SK-N-SH (cell line): ENCODE measurements around the gene PIPOX. TPM values are rescaled to one million over a fixed set of nuclear protein-coding genes. Genes with fewer than 3 reads are reported as not detected.

Source experiments
- CTCF ChIA-PET: fragments of 300-600, 350-600 bp; formaldehyde crosslinking; extraction: SDS; loops from one replicate; lab custom pipeline; 2021; lab: Yijun Ruan, JAX
- POLR2A ChIA-PET: fragments of 350-600 bp; sonication (Branson Sonifier 250); formaldehyde crosslinking; extraction: SDS; loops from one replicate; lab custom pipeline; 2020; ENCODE audit warnings: antibody characterized with exemption, inconsistent platforms; lab: Yijun Ruan, JAX
- DNase-seq: peaks from one replicate; pipeline ENCODE4 v3.0.0; 2012
- H2AFZ ChIP-seq: fragments of 200-600 bp; sonication (generic); 2 replicates; pipeline ENCODE4 v1.8.1; 2016; ENCODE audit warnings: antibody characterized with exemption, mild to moderate bottlenecking, low read depth
- H3F3A ChIP-seq: fragments of 200-600 bp; sonication (generic); replicated peaks from 2 replicates; pipeline ENCODE3; 2016; ENCODE audit warnings: antibody characterized with exemption, mild to moderate bottlenecking; ENCODE audit not compliant: insufficient read depth
- H3K27ac ChIP-seq, 2 experiments: fragments of 200-500 bp in 1 of 2; fragments of 200-600 bp in 1 of 2; sonication (Bioruptor generic) in 1 of 2; sonication (generic), shearing (Covaris generic) in 1 of 2; 2 replicates each; pipeline versions ENCODE4 v1.5.1 to v1.6.1; 2014 to 2016; ENCODE audit warnings: low read depth in 2 of 2, inconsistent platforms in 1 of 2, low read length in 1 of 2, mild to moderate bottlenecking in 1 of 2, mixed read lengths in 1 of 2
- H3K27me3 ChIP-seq: fragments of 200-600 bp; sonication (generic), shearing (Covaris generic); 2 replicates; pipeline ENCODE4 v1.6.1; 2016; ENCODE audit warnings: mixed run types; ENCODE audit not compliant: insufficient read depth
- H3K36me3 ChIP-seq, 2 experiments: fragments of 200-500 bp in 1 of 2; fragments of 200-600 bp in 1 of 2; sonication (Bioruptor generic) in 1 of 2; sonication (generic) in 1 of 2; replicated peaks in 1 of 2; 2 replicates each; pipeline versions ENCODE3 to v1.5.1; 2014 to 2016; ENCODE audit warnings: low read length in 1 of 2, mild to moderate bottlenecking in 1 of 2; ENCODE audit not compliant: insufficient read depth in 2 of 2, control insufficient read depth in 1 of 2
- H3K4me1 ChIP-seq, 2 experiments: fragments of 200-500 bp in 1 of 2; fragments of 200-600 bp in 1 of 2; sonication (Bioruptor generic) in 1 of 2; sonication (generic), shearing (Covaris generic) in 1 of 2; 2 replicates each; pipeline versions ENCODE4 v1.5.1 to v1.6.1; 2014 to 2016; ENCODE audit warnings: low read depth in 1 of 2, low read length in 1 of 2, mixed run types in 1 of 2; ENCODE audit not compliant: insufficient read depth in 2 of 2, control insufficient read depth in 1 of 2
- H3K4me2 ChIP-seq: fragments of 200-600 bp; sonication (generic), shearing (Covaris generic); 2 replicates; pipeline ENCODE4 v1.6.1; 2017; ENCODE audit warnings: mixed run types
- H3K4me3 ChIP-seq, 2 experiments: fragments of 200-500 bp in 1 of 2; fragments of 200-600 bp in 1 of 2; sonication (Bioruptor generic) in 1 of 2; sonication (generic), shearing (Covaris generic) in 1 of 2; 2 replicates each; pipeline versions ENCODE4 v1.5.1 to v1.8.1; 2014 to 2016; ENCODE audit warnings: low read depth in 2 of 2, inconsistent platforms in 1 of 2, low read length in 1 of 2, mild to moderate bottlenecking in 1 of 2, mixed read lengths in 1 of 2, moderate library complexity in 1 of 2
- H3K79me2 ChIP-seq: fragments of 200-600 bp; sonication (generic); 2 replicates; pipeline ENCODE4 v1.8.1; 2017; ENCODE audit warnings: mild to moderate bottlenecking; ENCODE audit not compliant: insufficient read depth
- H3K9ac ChIP-seq: fragments of 200-600 bp; sonication (generic); 2 replicates; pipeline ENCODE4 v1.6.1; 2017; ENCODE audit warnings: mixed run types
- H3K9me2 ChIP-seq: fragments of 200-600 bp; sonication (generic); 2 replicates; pipeline ENCODE4 v1.6.1; 2017; ENCODE audit warnings: mixed run types
- H3K9me3 ChIP-seq: fragments of 200-600 bp; sonication (generic); 2 replicates; pipeline ENCODE4 v1.6.1; 2017; ENCODE audit warnings: mixed run types, mild to moderate bottlenecking, moderate library complexity
- H4K20me1 ChIP-seq: fragments of 200-600 bp; sonication (generic); 2 replicates; pipeline ENCODE4 v1.6.1; 2017; ENCODE audit warnings: mild to moderate bottlenecking, mixed run types; ENCODE audit not compliant: insufficient read depth
- ELF1 ChIP-seq: IDR thresholded peaks from 2 replicates; pipeline ENCODE4 v1.4.0; 2012
- EP300 ChIP-seq, 2 experiments: IDR thresholded peaks; 2 replicates each; pipeline versions ENCODE4 v1.4.0 to v1.6.1; 2012; ENCODE audit warnings: borderline replicate concordance in 1 of 2, low read depth in 1 of 2, low read length in 1 of 2
- EZH2phosphoT487 ChIP-seq: fragments of 200-600 bp; sonication (generic); IDR thresholded peaks from 2 replicates; pipeline ENCODE4 v1.6.1; 2017; ENCODE audit warnings: low read depth, mixed run types, mild to moderate bottlenecking, antibody characterized with exemption, moderate library complexity, borderline replicate concordance
- FOXJ3 ChIP-seq: sonication (generic); formaldehyde crosslinking; IDR thresholded peaks from 2 replicates; pipeline ENCODE4 v1.5.1; 2020; ENCODE audit warnings: mild to moderate bottlenecking, missing genetic modification reagents
- GABPA ChIP-seq: IDR thresholded peaks from 2 replicates; pipeline ENCODE4 v1.4.0; 2012; ENCODE audit warnings: low read depth, mild to moderate bottlenecking
- GATA2 ChIP-seq: sonication (generic); formaldehyde crosslinking; IDR thresholded peaks from 2 replicates; pipeline ENCODE4 v1.5.0; 2020; ENCODE audit warnings: mild to moderate bottlenecking, missing genetic modification reagents
- NRF1 ChIP-seq: IDR thresholded peaks from 2 replicates; pipeline ENCODE4 v1.6.1; 2012; ENCODE audit warnings: low read depth, mild to moderate bottlenecking, low read length
- RFX5 ChIP-seq: IDR thresholded peaks from 2 replicates; pipeline ENCODE4 v1.6.1; 2012; ENCODE audit warnings: mild to moderate bottlenecking, improper control_type of control experiment, low read length
- RXRA ChIP-seq: IDR thresholded peaks from 2 replicates; pipeline ENCODE4 v1.4.0; 2012; ENCODE audit warnings: low read depth, mild to moderate bottlenecking, borderline replicate concordance
- SIN3A ChIP-seq: IDR thresholded peaks from 2 replicates; pipeline ENCODE4 v1.6.1; 2012; ENCODE audit warnings: low read depth, mild to moderate bottlenecking, low read length, moderate library complexity, borderline replicate concordance
- TAF1 ChIP-seq: IDR thresholded peaks from 2 replicates; pipeline ENCODE4 v1.6.1; 2012; ENCODE audit warnings: low read depth, mild to moderate bottlenecking, low read length, moderate library complexity, borderline replicate concordance
- TCF12 ChIP-seq: IDR thresholded peaks from 2 replicates; pipeline ENCODE4 v1.4.0; 2012
- TEAD4 ChIP-seq: IDR thresholded peaks from 2 replicates; pipeline ENCODE4 v1.4.0; 2012; ENCODE audit warnings: mild to moderate bottlenecking, borderline replicate concordance; ENCODE audit not compliant: insufficient read depth
- WGBS: methylation state at CpG from one replicate; pipeline ENCODE4 v1.1.6; 2017; ENCODE audit warnings: low lambda C conversion rate; 5-methylcytosine and 5-hydroxymethylcytosine counted together
- polyA plus RNA-seq, 3 experiments: library from polyadenylated mRNA; depleted of rRNA; stranded (reverse); fragments of >200 nt; gene quantifications; 2 replicates each; pipeline ENCODE4 v1.2.3, GENCODE V29; 2012
- TF ChIP-seq, protein P1 (sequence below): fragments of 150-350 bp; IDR thresholded peaks from 2 replicates; pipeline ENCODE4 v1.6.1; 2017; ENCODE audit warnings: antibody characterized with exemption, low read length, low read depth, borderline replicate concordance
- TF ChIP-seq, protein P2 (sequence below): IDR thresholded peaks from 2 replicates; pipeline ENCODE4 v1.4.0; 2012; ENCODE audit warnings: low read depth, borderline replicate concordance
- TF ChIP-seq, protein P3 (sequence below): fragments of 200-600 bp; sonication (generic); IDR thresholded peaks from 2 replicates; pipeline ENCODE4 v1.6.1; 2017; ENCODE audit warnings: antibody characterized with exemption, mild to moderate bottlenecking, moderate library complexity

The PIPOX gene
- polyA plus RNA-seq, 1 of the 3 experiments (the other 2 are of a cell fraction) = 0.31 TPM

DNA sequence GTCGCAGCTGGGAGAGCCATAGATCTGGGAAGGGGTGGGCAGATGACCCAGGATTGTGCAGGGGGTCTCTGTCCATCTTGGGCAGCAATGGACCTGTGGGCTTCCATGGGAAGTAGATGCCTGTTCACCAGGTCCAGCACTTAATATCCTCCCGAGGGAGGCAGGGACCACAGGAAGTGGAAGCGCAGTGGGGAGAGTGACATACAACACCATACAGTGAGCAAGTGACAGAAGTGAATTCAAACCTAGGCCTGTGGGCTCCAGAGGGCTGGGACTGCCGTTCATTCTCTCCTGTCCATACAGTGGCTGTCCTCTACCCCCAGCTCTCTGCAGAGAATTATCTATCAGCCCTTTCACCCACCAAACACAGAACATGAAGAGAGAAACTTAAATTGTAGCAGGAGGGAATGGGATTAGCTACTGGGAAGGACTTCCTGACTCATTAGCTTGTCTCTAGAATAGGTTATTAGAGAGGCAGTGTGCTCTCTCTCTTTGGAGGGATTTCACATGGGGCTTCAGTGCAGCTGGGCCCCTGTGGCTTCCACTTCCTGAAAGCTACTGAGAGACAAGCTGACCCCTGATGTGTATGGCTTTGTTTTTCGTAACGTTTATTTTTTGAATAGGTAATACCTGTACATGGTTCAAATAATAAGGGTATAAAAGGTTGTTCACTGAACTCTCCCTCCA, 24.0 kb upstream of the PIPOX start:
- Histone ChIP-seq H3F3A (no peaks in the 10 kb centered on the region), H3K9ac (no peak overlapping the region), H3K4me1 (peaks cover 0 to 5% of the 10 kb centered on the region in 2 experiments; a peak in 1 of 4 replicates), H4K20me1 (no peaks in the 10 kb centered on the region), H3K9me3 (no peaks in the 10 kb centered on the region), H3K4me3 (no peak overlapping the region), H3K36me3 (no peaks in the 10 kb centered on the region), H3K9me2 (no peaks in the 10 kb centered on the region), H3K79me2 (no peaks in the 10 kb centered on the region), H3K27ac (no peak overlapping the region), H3K4me2 (no peak overlapping the region), H3K27me3 (peaks cover 31% of the 10 kb centered on the region), H2AFZ (no peak overlapping the region)
- ChIA-PET POLR2A (no interaction called here), CTCF (interaction anchor here (1.2 to 2.5 kb wide), 8 partner anchors 9 to 98 kb away, joined by 4 to 18 read pairs (median 6); no protein-coding TSS in a partner anchor)
- 56% methylated on average over 5 of the region's 6 CpGs for WGBS
- no peak for TF ChIP-seq RFX5
- no peak for TF ChIP-seq GABPA
- TF ChIP-seq, protein P1, sequence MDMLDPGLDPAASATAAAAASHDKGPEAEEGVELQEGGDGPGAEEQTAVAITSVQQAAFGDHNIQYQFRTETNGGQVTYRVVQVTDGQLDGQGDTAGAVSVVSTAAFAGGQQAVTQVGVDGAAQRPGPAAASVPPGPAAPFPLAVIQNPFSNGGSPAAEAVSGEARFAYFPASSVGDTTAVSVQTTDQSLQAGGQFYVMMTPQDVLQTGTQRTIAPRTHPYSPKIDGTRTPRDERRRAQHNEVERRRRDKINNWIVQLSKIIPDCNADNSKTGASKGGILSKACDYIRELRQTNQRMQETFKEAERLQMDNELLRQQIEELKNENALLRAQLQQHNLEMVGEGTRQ = no peak
- no peak for TF ChIP-seq TAF1
- TF ChIP-seq FOXJ3 (CRISPR knock-in tag) = no peak
- no peak for TF ChIP-seq TCF12
- no peak for TF ChIP-seq RXRA
- TF ChIP-seq ELF1 = no peak
- TF ChIP-seq NRF1 = no peak
- TF ChIP-seq TEAD4 = no peak
- TF ChIP-seq EP300 (IDR thresholded peaks at IDR 0.05; ENCODE audit: borderline replicate concordance in 1 of 2, low read depth in 1 of 2, low read length in 1 of 2) = no peak
- no peak for TF ChIP-seq EZH2phosphoT487
- TF ChIP-seq GATA2 = no peak
- TF ChIP-seq SIN3A = no peak
- TF ChIP-seq, protein P2, sequence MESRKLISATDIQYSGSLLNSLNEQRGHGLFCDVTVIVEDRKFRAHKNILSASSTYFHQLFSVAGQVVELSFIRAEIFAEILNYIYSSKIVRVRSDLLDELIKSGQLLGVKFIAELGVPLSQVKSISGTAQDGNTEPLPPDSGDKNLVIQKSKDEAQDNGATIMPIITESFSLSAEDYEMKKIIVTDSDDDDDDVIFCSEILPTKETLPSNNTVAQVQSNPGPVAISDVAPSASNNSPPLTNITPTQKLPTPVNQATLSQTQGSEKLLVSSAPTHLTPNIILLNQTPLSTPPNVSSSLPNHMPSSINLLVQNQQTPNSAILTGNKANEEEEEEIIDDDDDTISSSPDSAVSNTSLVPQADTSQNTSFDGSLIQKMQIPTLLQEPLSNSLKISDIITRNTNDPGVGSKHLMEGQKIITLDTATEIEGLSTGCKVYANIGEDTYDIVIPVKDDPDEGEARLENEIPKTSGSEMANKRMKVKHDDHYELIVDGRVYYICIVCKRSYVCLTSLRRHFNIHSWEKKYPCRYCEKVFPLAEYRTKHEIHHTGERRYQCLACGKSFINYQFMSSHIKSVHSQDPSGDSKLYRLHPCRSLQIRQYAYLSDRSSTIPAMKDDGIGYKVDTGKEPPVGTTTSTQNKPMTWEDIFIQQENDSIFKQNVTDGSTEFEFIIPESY = no peak
- TF ChIP-seq, protein P3, sequence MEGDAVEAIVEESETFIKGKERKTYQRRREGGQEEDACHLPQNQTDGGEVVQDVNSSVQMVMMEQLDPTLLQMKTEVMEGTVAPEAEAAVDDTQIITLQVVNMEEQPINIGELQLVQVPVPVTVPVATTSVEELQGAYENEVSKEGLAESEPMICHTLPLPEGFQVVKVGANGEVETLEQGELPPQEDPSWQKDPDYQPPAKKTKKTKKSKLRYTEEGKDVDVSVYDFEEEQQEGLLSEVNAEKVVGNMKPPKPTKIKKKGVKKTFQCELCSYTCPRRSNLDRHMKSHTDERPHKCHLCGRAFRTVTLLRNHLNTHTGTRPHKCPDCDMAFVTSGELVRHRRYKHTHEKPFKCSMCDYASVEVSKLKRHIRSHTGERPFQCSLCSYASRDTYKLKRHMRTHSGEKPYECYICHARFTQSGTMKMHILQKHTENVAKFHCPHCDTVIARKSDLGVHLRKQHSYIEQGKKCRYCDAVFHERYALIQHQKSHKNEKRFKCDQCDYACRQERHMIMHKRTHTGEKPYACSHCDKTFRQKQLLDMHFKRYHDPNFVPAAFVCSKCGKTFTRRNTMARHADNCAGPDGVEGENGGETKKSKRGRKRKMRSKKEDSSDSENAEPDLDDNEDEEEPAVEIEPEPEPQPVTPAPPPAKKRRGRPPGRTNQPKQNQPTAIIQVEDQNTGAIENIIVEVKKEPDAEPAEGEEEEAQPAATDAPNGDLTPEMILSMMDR = no peak
- DNase-seq = no peak
